Ishikawa (cell line): Measurements from ENCODE around the gene TLNRD1.

Experiments
- CEBPB ChIP-seq: IDR thresholded peaks from 2 replicates; pipeline ENCODE4 v1.6.1; 2012
- CREB1 ChIP-seq: IDR thresholded peaks from 2 replicates; pipeline ENCODE4 v1.6.1; 2012; ENCODE audit warnings: low read depth
- EGR1 ChIP-seq: IDR thresholded peaks from 2 replicates; pipeline ENCODE4 v1.6.1; 2012
- EP300 ChIP-seq: IDR thresholded peaks from 2 replicates; pipeline ENCODE4 v1.6.1; 2012; ENCODE audit warnings: borderline replicate concordance
- FOXM1 ChIP-seq: IDR thresholded peaks from 2 replicates; pipeline ENCODE4 v1.6.1; 2012; ENCODE audit warnings: low read depth, borderline replicate concordance
- NFIC ChIP-seq: IDR thresholded peaks from 2 replicates; pipeline ENCODE4 v1.6.1; 2012
- RAD21 ChIP-seq: IDR thresholded peaks from 2 replicates; pipeline ENCODE4 v1.6.1; 2012; ENCODE audit warnings: low read depth
- TAF1 ChIP-seq: IDR thresholded peaks from 2 replicates; pipeline ENCODE4 v1.6.1; 2012; ENCODE audit warnings: low read depth, mild to moderate bottlenecking
- TCF12 ChIP-seq: IDR thresholded peaks from 2 replicates; pipeline ENCODE4 v1.6.1; 2012; ENCODE audit warnings: low read depth
- TEAD4 ChIP-seq: IDR thresholded peaks from 2 replicates; pipeline ENCODE4 v1.6.1; 2012
- YY1 ChIP-seq: IDR thresholded peaks from 2 replicates; pipeline ENCODE4 v1.6.1; 2012; ENCODE audit warnings: low read depth
- ZBTB7A ChIP-seq: IDR thresholded peaks from 2 replicates; pipeline ENCODE4 v1.6.1; 2012; ENCODE audit warnings: low read depth
- TF ChIP-seq, protein P1 (sequence below): IDR thresholded peaks from 2 replicates; pipeline ENCODE4 v1.6.1; 2012
- TF ChIP-seq, protein P2 (sequence below): IDR thresholded peaks from 2 replicates; pipeline ENCODE4 v1.6.1; 2012; ENCODE audit warnings: low read depth, mild to moderate bottlenecking
- TF ChIP-seq, protein P3 (sequence below): IDR thresholded peaks from 2 replicates; pipeline ENCODE4 v1.6.1; 2012

TLNRD1 gene

DNA sequence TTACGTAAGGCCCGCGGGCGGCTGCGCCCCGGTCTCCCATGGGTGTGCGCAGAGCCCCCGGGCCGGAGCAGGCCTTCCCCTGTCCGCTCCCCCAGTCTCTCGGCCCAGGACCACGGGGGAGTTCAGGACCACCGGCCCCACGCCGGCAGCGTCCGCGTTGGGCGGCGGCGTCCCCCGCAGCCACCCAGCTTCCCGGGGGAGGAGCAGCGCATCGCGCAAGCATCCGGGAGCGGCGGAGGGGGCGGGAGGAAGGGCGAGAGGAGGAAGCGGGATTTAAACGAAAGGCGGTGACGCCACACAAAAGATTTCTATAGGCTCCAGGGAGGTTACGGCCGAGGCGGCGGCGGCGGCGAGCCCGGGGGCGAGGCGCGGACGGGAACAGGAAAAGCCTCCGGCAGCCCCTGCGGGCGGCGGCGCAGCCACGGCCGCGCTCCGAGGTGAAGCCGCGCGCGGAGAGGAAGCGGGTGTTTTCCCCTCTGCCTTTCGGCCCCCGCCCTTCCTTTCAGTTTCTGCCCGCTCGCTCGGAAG lies at the start of gene TLNRD1:
Gene TLNRD1, plus strand, starts transcription at position 300 of the 528 bp plus-strand sequence. CDS start 1,349 bp downstream, outside the sequence.
- TF ChIP-seq ZBTB7A (peak; percentile 81), FOXM1 (peak; percentile 84), TAF1 (peak; percentile 69)
- TF ChIP-seq, protein P1, sequence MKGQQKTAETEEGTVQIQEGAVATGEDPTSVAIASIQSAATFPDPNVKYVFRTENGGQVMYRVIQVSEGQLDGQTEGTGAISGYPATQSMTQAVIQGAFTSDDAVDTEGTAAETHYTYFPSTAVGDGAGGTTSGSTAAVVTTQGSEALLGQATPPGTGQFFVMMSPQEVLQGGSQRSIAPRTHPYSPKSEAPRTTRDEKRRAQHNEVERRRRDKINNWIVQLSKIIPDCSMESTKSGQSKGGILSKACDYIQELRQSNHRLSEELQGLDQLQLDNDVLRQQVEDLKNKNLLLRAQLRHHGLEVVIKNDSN = no peak

DNA sequence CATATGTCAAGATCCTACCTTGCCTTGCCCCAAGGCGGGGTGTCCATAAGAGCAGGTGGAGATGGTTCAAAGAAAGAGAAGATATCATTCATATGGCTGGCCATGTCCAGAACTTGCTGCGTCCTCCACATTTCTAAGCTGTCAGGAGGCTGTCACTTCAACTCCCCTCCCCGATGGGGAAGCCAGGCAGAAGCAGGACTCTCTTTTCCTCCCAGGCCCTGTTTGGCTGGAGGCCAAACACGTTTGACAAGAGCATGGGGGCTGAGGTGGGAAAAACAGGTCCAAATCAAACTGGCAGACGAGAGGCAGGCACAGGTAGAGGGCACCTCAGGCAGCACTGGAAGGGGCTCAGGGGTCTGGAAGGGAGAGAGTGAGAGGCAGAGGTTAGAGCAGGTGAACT lies 48.8 kb upstream of the TLNRD1 start:
- TF ChIP-seq YY1 = no peak

DNA sequence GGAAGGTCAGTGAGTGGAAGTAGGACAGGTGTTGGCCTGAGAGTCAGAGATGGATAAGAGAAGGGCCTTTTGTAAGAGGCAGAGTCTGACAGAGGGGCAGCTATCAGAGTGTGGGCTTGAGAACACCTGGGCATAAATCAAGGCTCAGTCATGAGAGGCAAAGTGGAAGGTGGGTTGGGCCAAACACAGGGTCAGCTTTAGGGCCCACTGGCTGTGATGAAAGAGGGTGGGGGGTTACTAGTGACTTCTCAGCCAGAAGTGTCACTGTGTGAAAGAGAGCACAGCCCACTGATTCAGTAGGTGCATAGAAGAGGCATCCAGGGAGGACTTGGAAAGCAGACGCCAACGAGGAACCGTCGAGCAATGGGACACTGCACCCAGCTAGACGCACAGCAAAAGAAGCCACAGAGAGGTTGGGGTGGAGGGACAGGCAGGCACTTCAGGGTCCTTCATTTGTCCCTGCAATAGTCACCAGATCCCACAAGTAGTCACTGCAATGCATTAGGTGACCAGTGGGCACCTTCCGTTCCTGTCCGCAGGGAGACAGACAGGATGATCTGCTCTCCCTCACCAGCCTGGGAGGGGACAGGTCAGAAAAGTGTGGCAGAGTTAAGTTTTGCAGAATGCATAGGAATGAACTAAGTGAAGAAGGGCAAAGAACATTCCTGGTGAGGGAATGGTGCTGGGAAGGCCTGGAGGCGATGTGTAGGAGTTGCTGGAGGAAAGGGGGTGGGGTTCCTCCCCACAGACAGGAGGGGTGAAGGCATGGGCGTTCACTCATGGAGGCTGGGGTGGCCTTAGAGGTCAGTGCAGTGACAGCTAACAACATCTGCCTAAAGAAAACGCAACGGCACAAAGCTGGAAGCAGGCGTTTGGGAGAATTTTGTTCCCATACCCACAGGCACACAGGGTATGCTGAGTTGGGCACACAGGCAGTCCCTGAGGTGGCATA lies 47.4 kb upstream of the TLNRD1 start:
- TF ChIP-seq YY1 (no peak), EP300 (no peak)

DNA sequence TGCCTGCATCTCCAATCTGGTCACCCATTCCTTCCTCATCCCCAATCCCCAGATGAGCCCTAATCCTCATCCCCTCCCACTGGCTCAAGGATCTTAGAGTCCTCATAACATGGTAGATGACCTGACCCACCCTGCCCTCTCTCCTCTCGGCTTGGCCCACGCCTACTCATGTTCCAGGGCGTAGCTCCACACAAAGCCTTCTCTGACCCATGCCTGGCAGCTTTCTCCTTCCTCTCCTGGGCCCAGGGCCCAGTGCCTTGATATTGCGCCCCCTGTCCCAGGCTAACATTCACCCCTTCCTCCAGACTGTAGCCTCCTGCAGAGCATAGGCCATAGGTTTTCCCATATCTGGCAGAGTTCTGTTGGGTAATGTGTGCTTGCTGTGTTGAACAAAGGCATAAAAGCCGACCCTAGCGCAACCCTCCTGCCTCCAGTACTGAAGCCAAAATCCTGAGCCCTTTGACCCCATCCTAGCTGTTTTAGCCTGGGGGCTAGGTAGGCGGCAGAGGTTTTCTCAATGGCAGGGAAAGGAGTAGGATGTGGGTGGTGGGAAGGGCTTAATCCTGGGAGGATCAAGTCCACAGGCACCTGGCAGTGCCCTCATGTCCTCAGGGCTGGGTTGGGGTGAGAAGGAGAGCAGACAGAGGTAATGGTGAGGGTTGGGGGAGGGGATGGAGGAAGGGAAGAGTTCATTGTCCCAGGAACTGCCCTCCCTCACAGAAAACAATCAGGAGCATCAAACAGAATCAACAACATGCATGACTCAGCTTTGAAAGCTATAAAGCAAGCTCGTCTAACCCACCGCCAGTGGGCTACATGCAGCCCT lies 46.6 kb upstream of the TLNRD1 start:
- TF ChIP-seq RAD21 = no peak
- no peak for TF ChIP-seq TEAD4
- no peak for TF ChIP-seq EGR1
- no peak for TF ChIP-seq CREB1
- no peak for TF ChIP-seq ZBTB7A
- TF ChIP-seq FOXM1 = no peak

DNA sequence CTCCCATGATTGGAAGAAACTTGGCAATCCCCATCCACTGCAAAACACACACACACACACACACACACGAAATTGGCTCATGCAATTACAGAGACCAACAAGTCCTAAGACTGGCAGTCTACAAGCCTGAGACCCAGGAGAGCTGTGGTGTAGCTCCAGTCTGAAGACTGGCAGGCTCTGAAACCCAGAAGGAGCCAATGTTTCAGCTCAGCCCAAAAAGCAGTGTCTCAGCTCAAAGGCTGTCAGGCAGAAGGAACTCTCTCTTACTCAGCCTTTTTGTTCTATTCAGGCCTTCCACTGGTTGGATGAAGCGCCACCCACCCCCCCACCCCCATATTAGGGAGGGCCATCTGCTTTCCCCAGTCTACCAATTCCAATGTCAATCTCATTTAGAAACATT lies 43.2 kb upstream of the TLNRD1 start:
- TF ChIP-seq FOXM1 (no peak), RAD21 (no peak), CREB1 (no peak), NFIC (no peak), YY1 (no peak), TCF12 (no peak), TAF1 (no peak), EGR1 (no peak), EP300 (no peak), ZBTB7A (no peak), TEAD4 (no peak), CEBPB (no peak)
- TF ChIP-seq, protein P2, sequence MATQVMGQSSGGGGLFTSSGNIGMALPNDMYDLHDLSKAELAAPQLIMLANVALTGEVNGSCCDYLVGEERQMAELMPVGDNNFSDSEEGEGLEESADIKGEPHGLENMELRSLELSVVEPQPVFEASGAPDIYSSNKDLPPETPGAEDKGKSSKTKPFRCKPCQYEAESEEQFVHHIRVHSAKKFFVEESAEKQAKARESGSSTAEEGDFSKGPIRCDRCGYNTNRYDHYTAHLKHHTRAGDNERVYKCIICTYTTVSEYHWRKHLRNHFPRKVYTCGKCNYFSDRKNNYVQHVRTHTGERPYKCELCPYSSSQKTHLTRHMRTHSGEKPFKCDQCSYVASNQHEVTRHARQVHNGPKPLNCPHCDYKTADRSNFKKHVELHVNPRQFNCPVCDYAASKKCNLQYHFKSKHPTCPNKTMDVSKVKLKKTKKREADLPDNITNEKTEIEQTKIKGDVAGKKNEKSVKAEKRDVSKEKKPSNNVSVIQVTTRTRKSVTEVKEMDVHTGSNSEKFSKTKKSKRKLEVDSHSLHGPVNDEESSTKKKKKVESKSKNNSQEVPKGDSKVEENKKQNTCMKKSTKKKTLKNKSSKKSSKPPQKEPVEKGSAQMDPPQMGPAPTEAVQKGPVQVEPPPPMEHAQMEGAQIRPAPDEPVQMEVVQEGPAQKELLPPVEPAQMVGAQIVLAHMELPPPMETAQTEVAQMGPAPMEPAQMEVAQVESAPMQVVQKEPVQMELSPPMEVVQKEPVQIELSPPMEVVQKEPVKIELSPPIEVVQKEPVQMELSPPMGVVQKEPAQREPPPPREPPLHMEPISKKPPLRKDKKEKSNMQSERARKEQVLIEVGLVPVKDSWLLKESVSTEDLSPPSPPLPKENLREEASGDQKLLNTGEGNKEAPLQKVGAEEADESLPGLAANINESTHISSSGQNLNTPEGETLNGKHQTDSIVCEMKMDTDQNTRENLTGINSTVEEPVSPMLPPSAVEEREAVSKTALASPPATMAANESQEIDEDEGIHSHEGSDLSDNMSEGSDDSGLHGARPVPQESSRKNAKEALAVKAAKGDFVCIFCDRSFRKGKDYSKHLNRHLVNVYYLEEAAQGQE = no peak
- TF ChIP-seq, protein P3, sequence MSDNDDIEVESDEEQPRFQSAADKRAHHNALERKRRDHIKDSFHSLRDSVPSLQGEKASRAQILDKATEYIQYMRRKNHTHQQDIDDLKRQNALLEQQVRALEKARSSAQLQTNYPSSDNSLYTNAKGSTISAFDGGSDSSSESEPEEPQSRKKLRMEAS = no peak
- TF ChIP-seq, protein P1 = no peak

DNA sequence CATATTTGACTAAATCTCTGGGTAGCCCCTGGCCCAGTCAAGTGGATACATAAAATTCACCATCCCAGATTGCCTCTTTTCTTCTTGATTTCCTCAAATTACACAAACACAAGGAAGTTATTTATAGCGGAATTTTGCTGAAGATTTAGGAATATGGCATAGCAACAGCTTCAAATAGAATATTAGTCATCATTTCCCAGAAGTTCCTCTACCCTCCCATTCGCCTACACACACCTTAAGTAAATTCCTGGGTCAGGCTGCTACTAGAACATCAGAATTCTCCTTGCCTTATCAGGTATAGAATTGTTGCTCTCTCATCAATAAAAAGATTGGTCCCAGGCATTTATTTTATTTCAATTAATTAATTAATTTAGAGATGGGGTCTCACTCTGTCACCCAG lies 42.7 kb upstream of the TLNRD1 start:
- TF ChIP-seq ZBTB7A (no peak), CREB1 (no peak), TAF1 (no peak), FOXM1 (no peak), CEBPB (no peak), RAD21 (no peak)
- TF ChIP-seq, protein P1 = no peak

DNA sequence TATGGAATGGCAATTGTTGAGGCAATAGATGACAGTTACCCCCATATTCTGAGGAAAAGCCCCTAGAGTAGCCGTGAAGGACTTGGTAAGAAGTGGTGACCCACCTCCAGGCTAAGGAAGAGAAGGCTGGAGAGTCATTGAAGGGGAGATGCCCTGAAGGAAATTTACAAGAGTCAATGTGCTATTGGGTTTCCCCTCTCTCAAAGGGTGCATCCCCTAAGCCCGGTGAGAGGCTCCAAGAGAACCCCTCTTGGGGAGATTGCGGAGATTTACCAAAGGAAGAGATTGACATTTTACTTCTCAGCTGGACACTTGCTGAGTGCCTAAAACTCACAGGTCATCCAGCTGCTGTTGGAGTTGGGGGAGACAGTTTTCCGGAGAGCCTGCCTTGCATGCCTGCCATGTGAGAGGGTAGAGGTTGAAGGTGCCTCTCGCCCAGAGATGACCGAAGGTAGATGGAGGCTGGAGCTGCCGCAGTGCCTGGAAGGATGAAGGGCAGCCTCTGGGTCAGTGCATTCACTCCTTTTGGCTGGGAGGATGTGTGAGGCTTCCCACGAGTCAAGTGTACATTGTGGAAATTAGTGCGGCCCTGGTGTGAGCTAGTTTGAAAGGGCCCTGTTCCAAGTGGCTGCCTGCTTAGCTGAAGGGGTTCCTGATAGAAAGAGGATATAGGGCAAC lies 41.8 kb upstream of the TLNRD1 start:
- TF ChIP-seq EP300 (no peak), NFIC (no peak), TCF12 (no peak), CREB1 (no peak), TAF1 (no peak), YY1 (no peak), RAD21 (no peak), CEBPB (no peak), EGR1 (no peak)
- TF ChIP-seq, protein P2 = no peak
- TF ChIP-seq, protein P1 = no peak
